ENCODE results near the gene PLXNA4.

The PLXNA4 gene

DNA sequence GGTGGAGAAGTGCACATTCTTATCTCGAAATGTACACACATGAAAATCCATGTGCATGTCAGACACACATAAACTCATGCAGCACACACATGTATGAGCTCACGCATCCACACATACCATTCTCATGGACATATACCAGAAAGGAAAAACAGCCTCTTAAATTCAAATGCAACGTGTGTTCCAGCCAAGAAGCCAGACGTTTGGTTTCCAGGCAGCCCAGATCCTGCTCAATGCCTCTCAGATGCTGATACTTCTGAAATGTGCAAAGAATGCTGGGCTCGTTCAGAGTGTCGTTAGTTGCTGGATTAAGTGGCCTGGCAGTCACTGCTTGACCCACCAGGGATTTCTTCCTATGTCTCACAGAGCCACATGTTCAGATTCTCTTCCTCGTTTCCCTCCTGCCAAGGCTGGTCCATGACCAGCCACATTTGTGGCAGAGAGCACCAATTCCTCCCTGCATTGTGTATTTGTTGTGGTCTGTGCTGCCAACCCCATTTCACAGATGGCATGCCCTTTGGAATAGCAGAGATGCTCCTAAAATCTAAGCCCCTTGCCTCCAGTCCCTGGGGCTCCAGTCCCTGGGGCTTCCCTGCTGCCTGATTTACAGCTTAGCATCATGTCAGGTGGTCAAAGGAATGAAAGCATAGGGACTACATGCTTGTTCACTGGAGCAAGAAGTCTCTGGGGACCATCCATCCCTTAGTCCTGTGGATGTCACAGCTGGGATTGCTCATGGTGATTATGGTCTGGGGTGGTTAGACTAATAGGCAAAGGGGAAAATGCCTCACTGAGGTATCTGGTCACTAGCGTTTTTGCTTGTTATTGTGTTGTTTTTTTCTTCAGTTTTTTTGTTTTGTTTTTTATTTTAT is 426.6 kb downstream of the PLXNA4 start:
- DNase-seq (ENCODE audit: insufficient read length, low spot score) (no peak), FAIRE-seq (no peak)
- no peak for TF ChIP-seq PAX5 (IDR thresholded peaks at IDR 0.05; ENCODE audit: insufficient read depth, low read length, severe bottlenecking)
- no peak for TF ChIP-seq SPI1 (IDR thresholded peaks at IDR 0.05; ENCODE audit: low read depth, low read length)

DNA sequence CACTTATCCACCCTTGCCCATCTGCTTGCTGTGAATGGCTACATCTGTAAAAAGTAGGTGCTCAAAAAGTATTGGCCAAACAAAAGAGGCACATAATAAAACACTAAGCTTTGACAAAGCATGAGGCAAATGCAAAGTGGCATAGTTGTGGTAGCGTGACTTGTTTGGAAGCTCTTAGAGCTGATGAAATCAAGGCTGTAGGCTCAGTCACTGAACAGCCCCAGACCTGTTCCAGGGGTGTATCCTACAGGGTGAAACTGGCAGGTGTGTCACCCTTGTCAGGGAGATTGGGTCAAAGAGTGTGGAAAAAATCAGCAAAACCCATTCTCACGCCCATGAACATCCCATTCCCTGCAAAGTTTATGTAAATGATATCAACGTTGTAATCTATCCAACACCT is 427.4 kb downstream of the PLXNA4 start:
- FAIRE-seq (no peak), DNase-seq (ENCODE audit: insufficient read length, low spot score) (no peak)
- no peak for TF ChIP-seq SPI1 (IDR thresholded peaks at IDR 0.05; ENCODE audit: low read depth, low read length)
- no peak for TF ChIP-seq PAX5 (IDR thresholded peaks at IDR 0.05; ENCODE audit: insufficient read depth, low read length, severe bottlenecking)
- TF ChIP-seq POLR2A (IDR thresholded peaks at IDR 0.05; ENCODE audit: low read depth, low read length) = no peak
- no peak for TF ChIP-seq POU2F2 (IDR thresholded peaks at IDR 0.05; ENCODE audit: low read depth, low read length)
- TF ChIP-seq POLR2AphosphoS5 (IDR thresholded peaks at IDR 0.05; ENCODE audit: low read depth, low read length) = no peak
- no peak for TF ChIP-seq TAF1 (IDR thresholded peaks at IDR 0.05; ENCODE audit: low read depth, low read length)

GRCh38 chr7:132145466-132145865 is 430.8 kb downstream of the PLXNA4 start:
- DNase-seq (ENCODE audit: insufficient read length, low spot score) (no peak), FAIRE-seq (no peak)
- no peak for TF ChIP-seq POLR2AphosphoS5 (IDR thresholded peaks at IDR 0.05; ENCODE audit: low read depth, low read length)
- TF ChIP-seq POLR2A (IDR thresholded peaks at IDR 0.05; ENCODE audit: low read depth, low read length) = no peak
- TF ChIP-seq POU2F2 (IDR thresholded peaks at IDR 0.05; ENCODE audit: low read depth, low read length) = no peak
- TF ChIP-seq TAF1 (IDR thresholded peaks at IDR 0.05; ENCODE audit: low read depth, low read length) = no peak
- TF ChIP-seq PAX5 (IDR thresholded peaks at IDR 0.05; ENCODE audit: insufficient read depth, low read length, severe bottlenecking) = no peak
- no peak for TF ChIP-seq SPI1 (IDR thresholded peaks at IDR 0.05; ENCODE audit: low read depth, low read length)

DNA sequence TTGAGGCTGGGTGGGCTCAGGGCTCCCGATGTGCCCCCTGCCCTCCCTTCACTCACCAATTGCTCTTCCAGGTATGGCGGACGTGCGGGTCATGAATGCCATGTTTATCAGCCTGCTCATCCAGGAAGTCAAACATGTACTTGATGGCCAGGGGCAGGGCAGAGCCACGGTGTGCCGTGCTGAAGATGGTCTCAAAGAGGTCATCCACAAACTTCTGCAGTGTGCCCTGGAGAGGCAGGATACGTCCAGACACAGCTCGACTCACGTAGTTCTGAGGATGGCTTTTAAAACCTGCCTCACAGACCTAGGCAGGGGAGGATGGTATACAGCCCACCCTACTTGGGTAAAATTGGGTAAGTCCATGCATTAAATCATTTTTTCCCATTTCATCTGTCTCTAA is 431.2 kb downstream of the PLXNA4 start:
- TF ChIP-seq POLR2AphosphoS5 (IDR thresholded peaks at IDR 0.05; ENCODE audit: low read depth, low read length) = no peak
- TF ChIP-seq TAF1 (IDR thresholded peaks at IDR 0.05; ENCODE audit: low read depth, low read length) = no peak
- no peak for TF ChIP-seq POU2F2 (IDR thresholded peaks at IDR 0.05; ENCODE audit: low read depth, low read length)
- no peak for TF ChIP-seq SPI1 (IDR thresholded peaks at IDR 0.05; ENCODE audit: low read depth, low read length)
- TF ChIP-seq PAX5 (IDR thresholded peaks at IDR 0.05; ENCODE audit: insufficient read depth, low read length, severe bottlenecking) = no peak
- no peak for TF ChIP-seq POLR2A (IDR thresholded peaks at IDR 0.05; ENCODE audit: low read depth, low read length)
- DNase-seq (ENCODE audit: insufficient read length, low spot score) = no peak
- no peak for FAIRE-seq

DNA sequence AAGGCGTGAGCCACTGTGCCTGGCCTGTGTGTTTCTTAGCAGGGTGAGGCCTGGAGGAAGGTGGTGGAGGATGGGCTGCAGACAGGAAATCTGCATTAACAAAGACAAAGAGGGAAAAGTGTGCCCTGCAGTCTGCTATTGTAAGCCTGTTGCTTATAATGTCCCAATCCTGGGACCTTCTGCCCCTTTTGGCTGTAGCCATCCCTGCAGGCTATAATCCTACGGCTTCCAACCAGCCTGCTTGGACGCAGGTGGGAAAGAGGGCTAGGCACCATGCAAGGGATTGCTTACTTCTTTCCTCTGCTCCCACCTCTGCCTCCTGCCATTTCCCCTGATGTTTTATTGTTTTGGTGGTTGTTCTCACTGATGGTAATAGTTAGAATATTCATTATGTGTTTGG is 434.3 kb downstream of the PLXNA4 start:
- no peak for TF ChIP-seq POU2F2 (IDR thresholded peaks at IDR 0.05; ENCODE audit: low read depth, low read length)
- TF ChIP-seq POLR2AphosphoS5 (IDR thresholded peaks at IDR 0.05; ENCODE audit: low read depth, low read length) = no peak
- no peak for FAIRE-seq
- DNase-seq (ENCODE audit: insufficient read length, low spot score) = no peak

- FAIRE-seq (no peak), DNase-seq (ENCODE audit: insufficient read length, low spot score) (no peak)
- TF ChIP-seq SPI1 (IDR thresholded peaks at IDR 0.05; ENCODE audit: low read depth, low read length) (no peak), TAF1 (IDR thresholded peaks at IDR 0.05; ENCODE audit: low read depth, low read length) (no peak), POLR2A (IDR thresholded peaks at IDR 0.05; ENCODE audit: low read depth, low read length) (no peak), PAX5 (IDR thresholded peaks at IDR 0.05; ENCODE audit: insufficient read depth, low read length, severe bottlenecking) (no peak), POU2F2 (IDR thresholded peaks at IDR 0.05; ENCODE audit: low read depth, low read length) (no peak), POLR2AphosphoS5 (IDR thresholded peaks at IDR 0.05; ENCODE audit: low read depth, low read length) (no peak)
These were observed 435.2 kb downstream of the PLXNA4 start for GRCh38 chr7:132141109-132141508.

DNA sequence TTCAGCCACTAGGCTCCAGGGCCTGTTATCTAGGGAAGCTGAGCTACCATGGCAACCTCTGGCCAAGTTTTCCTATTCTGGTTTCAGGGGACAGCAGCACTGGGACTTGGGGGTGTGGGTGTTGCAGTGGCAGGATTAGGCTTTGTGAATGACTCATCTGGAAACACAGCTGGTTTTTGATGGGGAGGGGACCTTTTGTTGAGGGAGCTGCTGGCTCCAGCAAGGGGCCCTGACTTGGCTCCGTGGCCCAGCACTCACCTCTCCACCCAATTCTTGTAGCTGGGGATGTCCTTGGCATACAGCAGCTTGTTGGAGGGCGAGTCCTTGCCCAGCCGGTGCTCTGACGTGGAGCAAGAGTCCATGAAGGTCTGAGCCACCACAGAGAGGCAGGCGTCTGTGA is 435.9 kb downstream of the PLXNA4 start:
- DNase-seq (ENCODE audit: insufficient read length, low spot score) (no peak), FAIRE-seq (no peak)
- TF ChIP-seq SPI1 (IDR thresholded peaks at IDR 0.05; ENCODE audit: low read depth, low read length) = no peak
- TF ChIP-seq POLR2AphosphoS5 (IDR thresholded peaks at IDR 0.05; ENCODE audit: low read depth, low read length) = no peak
- no peak for TF ChIP-seq TAF1 (IDR thresholded peaks at IDR 0.05; ENCODE audit: low read depth, low read length)
- no peak for TF ChIP-seq PAX5 (IDR thresholded peaks at IDR 0.05; ENCODE audit: insufficient read depth, low read length, severe bottlenecking)
- no peak for TF ChIP-seq POU2F2 (IDR thresholded peaks at IDR 0.05; ENCODE audit: low read depth, low read length)
- TF ChIP-seq POLR2A (IDR thresholded peaks at IDR 0.05; ENCODE audit: low read depth, low read length) = no peak

DNA sequence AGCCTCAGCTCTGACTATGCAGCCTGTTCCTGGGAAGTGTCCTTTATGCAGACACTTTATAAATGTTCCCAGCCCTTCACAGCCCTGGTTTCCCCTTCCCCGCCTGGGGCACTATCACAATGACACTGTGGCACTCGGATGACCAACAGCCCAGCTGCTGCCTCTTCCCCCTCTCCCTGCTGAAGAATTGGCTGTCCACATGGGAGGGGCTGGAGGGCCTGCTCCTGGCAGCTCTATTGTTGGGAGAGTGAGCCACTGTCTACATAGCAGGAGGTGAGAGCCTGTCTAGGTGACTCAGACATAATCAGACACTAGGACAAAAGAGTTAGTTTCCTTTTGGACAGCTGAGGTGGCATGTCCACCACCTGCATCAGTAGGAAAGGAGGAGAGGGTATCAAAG is 437.5 kb downstream of the PLXNA4 start:
- DNase-seq (ENCODE audit: insufficient read length, low spot score) = no peak
- TF ChIP-seq TAF1 (IDR thresholded peaks at IDR 0.05; ENCODE audit: low read depth, low read length) (no peak), POLR2AphosphoS5 (IDR thresholded peaks at IDR 0.05; ENCODE audit: low read depth, low read length) (no peak), POU2F2 (IDR thresholded peaks at IDR 0.05; ENCODE audit: low read depth, low read length) (no peak), PAX5 (IDR thresholded peaks at IDR 0.05; ENCODE audit: insufficient read depth, low read length, severe bottlenecking) (no peak), POLR2A (IDR thresholded peaks at IDR 0.05; ENCODE audit: low read depth, low read length) (no peak), SPI1 (IDR thresholded peaks at IDR 0.05; ENCODE audit: low read depth, low read length) (no peak)
- no peak for FAIRE-seq

- FAIRE-seq = no peak
- no peak for TF ChIP-seq PAX5 (IDR thresholded peaks at IDR 0.05; ENCODE audit: insufficient read depth, low read length, severe bottlenecking)
- no peak for TF ChIP-seq POLR2AphosphoS5 (IDR thresholded peaks at IDR 0.05; ENCODE audit: low read depth, low read length)
- TF ChIP-seq POU2F2 (IDR thresholded peaks at IDR 0.05; ENCODE audit: low read depth, low read length) = no peak
- TF ChIP-seq TAF1 (IDR thresholded peaks at IDR 0.05; ENCODE audit: low read depth, low read length) = no peak
- TF ChIP-seq SPI1 (IDR thresholded peaks at IDR 0.05; ENCODE audit: low read depth, low read length) = no peak
- no peak for DNase-seq (ENCODE audit: insufficient read length, low spot score)
These were observed 438.6 kb downstream of the PLXNA4 start for GRCh38 chr7:132137681-132138080.

DNA sequence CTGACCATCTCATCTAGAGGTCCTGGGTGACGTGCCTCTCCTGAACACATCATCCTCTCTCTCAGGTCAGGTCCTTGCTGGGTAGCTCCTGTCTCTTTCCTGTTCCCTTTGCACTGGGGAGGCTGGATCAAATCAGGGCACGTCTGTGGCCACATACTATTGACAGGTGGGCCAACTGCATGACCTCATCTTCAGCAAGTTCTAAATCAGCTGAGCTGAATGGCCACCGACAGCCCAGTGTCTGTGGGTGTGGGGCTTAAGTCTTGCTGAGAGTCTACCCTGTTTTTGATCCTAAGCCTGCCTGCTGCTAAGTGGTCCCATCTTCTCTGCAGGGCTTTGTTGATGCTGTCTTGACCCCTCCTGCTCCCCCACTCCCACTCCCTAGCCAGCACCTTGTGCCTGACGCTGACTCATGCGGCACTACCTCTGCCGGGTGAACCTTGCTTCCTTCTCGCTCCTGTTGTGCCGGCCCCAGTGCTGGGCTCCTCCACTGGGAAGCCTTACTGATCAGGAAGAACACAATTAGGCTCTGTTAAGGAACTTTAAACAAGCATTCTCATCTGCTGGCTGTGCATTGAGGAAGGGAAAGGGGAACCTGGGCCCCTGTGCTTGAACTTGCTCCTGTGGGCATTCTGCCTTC is 440.4 kb downstream of the PLXNA4 start:
- no peak for TF ChIP-seq POU2F2 (IDR thresholded peaks at IDR 0.05; ENCODE audit: low read depth, low read length)
- no peak for TF ChIP-seq SPI1 (IDR thresholded peaks at IDR 0.05; ENCODE audit: low read depth, low read length)
- no peak for TF ChIP-seq TAF1 (IDR thresholded peaks at IDR 0.05; ENCODE audit: low read depth, low read length)
- TF ChIP-seq PAX5 (IDR thresholded peaks at IDR 0.05; ENCODE audit: insufficient read depth, low read length, severe bottlenecking) = no peak
- TF ChIP-seq POLR2A (IDR thresholded peaks at IDR 0.05; ENCODE audit: low read depth, low read length) = no peak
- TF ChIP-seq POLR2AphosphoS5 (IDR thresholded peaks at IDR 0.05; ENCODE audit: low read depth, low read length) = no peak
- DNase-seq (ENCODE audit: insufficient read length, low spot score) (no peak), FAIRE-seq (no peak)
